Putamen (tissue), 1 donor: ENCODE measurements around the gene YPEL2.

Source experiments
- DNase-seq: peaks from one replicate; pipeline ENCODE4 v3.0.0-alpha.2; 2016; ENCODE audit warnings: low spot score

YPEL2 gene

DNA sequence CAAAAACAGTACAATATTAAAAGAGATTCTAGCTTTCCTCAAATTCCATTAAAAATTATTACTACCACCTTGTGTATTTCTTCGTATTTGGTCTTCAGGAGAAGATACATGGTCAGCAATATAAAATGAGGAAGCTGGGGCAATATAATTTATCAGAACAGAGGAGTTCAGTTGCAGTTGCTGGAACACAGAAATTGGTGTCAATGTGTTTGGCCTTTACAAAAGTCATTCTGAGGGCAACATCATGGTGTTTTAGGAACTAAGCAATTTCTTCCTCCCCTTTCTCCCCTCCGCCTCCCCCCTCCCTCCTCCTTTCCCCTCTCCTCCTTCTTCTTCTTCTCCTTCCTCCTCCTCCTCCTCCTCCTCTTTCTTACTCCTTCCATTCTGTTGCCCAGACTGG lies 102.1 kb downstream of the YPEL2 start:
- no peak for DNase-seq

DNA sequence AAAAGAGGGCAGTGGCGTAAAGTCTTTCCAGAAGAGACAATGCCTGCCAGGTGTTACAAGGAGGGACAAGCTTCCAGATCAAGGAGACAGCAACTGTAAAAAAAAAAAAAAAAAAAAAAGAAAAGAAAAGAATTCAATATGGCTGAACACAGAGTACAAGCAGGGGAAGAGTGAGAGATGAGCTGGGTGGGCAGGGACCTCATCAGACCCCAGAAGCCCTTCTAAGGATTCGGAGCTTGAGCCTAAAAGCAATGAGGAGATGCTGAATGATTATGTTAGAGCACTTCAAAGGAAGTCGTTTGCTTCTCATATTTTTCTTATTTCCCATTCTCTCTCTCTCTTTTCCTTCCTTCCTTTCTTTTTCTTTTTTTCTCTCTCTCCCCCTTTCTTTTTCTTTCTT lies 103.0 kb downstream of the YPEL2 start:
- no peak for DNase-seq

DNA sequence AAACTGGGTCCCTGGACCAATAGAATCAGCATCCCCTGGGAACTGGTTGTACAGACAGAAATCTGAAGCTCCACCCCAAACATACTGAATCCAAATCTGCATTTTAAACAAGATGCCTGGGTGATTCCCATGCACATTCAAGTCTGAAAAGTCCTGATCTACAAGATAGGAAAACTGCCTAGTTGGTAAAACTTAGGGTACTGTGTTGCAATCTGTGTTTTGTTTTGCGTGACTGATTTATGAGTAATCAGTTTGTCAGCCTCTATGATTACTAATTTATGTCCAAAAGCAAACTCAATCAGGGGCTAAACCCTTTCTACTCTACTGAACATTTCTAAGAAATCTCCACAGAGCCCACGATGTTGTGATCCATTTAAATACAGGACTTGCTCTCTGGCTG lies 103.8 kb downstream of the YPEL2 start:
- no peak for DNase-seq

- DNase-seq, result no peak
Measured at GRCh38 chr17:59436900-59437299, 105.4 kb downstream of the YPEL2 start.

- DNase-seq, result no peak
Measured at GRCh38 chr17:59437791-59438281, 106.4 kb downstream of the YPEL2 start.

DNA sequence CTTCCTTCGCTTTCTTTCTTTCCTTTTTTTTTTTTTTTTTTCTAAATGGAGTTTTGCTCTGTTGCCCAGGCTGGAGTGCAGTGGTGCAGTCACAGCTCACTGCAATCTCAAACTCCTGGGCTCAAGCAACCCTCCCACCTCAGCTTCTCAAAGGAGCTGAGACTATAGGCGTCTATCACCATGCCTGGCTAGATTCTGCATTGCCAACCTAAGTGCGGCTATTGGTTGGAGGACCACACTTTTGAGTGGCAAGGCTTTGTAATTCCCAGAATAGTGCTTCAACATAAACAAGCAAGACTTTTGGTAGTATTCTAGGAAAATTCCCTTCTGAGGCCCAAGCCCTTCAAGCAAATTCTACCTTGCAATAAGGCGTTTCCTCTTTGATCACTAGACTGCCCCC lies 107.8 kb downstream of the YPEL2 start:
- DNase-seq, result no peak

GRCh38 chr17:59439741-59440211 lies 108.3 kb downstream of the YPEL2 start:
- no peak for DNase-seq

DNA sequence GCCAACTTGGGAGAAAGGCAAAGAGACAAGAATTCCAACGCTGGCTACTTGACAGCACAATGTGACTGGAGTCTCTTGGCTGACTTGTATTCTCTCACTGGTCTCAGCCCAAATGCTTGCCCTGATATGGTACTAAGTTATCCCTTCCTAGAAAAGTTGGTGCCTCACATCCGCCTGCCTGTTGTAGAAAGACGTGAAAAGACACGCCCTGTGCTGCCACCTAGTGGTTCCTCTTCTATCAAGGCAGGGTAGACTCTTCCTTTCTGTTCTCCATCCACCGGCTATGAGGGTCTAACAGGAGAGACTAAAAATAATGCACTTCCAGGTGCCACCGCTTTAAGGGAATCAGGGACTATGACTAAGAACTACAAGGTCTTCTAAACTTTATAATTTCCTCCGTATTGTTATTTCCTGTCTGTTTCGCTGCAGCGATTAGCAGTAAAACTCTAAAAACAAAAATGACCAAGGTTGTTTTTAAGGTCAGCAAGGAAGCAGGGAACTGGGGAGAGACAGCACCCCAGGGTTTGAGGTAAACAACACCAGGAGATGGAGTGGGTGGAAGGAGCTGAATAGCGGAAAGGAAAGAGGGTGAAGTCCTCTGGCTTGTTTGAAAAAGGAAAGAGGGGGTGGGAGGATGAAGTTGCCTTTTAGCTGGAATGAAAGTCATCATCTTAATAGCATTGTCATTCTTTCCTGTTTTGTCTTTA lies 109.5 kb downstream of the YPEL2 start:
- DNase-seq, result peak; percentile 89

DNA sequence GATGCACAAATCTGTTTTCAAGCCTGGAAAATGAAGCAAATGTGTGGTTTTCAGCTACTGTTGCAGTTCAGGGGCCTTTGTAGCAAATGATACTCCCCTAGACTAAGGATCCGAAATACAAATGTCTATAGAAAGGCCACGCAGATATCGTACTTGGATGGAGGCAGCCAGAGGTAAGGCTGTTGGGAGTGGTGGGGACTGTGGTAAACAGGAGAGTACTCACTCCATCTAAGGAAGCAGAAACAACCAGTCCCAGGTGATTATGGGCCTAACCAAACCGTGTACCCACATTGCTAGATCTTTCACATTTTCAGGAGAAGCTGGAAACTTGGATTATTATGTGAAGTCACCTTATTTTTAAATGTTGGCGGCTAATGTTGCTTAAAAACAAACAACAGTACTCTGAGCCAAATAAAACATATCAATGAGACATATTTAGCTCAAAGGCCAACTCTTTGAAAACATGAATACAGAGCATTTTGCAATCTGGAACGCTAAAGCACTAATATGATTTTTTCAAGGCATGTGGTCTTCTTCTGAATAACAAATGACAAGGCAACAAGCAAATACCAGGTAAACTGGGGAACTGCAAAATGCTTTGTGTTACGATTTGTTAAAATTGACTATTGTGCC lies 110.1 kb downstream of the YPEL2 start:
- no peak for DNase-seq

DNA sequence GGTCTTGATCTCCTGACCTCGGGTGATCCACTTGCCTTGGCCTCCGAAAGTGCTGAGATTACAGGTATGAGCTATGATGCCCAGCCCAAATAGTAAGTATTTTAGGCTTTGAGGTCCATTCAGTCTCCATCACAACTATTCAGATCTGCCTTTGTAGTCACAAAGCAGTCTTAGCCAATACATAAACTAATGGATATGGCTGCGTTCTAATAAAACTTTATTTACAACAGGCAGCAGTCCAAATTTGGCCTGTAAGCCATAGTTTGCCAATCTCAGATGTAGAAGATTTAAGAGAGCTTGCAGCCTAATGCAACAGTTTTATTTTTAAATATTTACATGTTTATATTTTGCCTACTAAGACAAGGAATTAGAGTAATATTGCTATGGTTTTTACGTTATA lies 111.7 kb downstream of the YPEL2 start:
- DNase-seq, result no peak
